ENCODE measurements around the gene HOXC11.

- TF ChIP-seq POLR2A (IDR thresholded peaks at IDR 0.05; ENCODE audit: low read depth, low read length) (no peak), POLR2AphosphoS5 (IDR thresholded peaks at IDR 0.05; ENCODE audit: low read depth, low read length) (no peak), TAF1 (IDR thresholded peaks at IDR 0.05; ENCODE audit: low read depth, low read length) (no peak), SPI1 (IDR thresholded peaks at IDR 0.05; ENCODE audit: low read depth, low read length) (no peak), POU2F2 (IDR thresholded peaks at IDR 0.05; ENCODE audit: low read depth, low read length) (no peak)
These were observed 10.6 kb downstream of the HOXC11 start for GRCh38 chr12:53983568-53983949.
